Endothelial cell of umbilical vein (primary cell): ENCODE measurements around the gene CDX2.

ENCODE experiments used
- EZH2 ChIP-seq: IDR thresholded peaks from 2 replicates; pipeline ENCODE4 v1.6.1; 2012; ENCODE audit warnings: borderline replicate concordance, low read depth, mild to moderate bottlenecking, moderate library complexity, low read length, inconsistent platforms; ENCODE audit not compliant: severe bottlenecking
- GATA2 ChIP-seq: IDR thresholded peaks from 2 replicates; pipeline ENCODE4 v1.7.0; 2011; ENCODE audit warnings: low read depth, mild to moderate bottlenecking, moderate library complexity, mixed read lengths, low read length; ENCODE audit not compliant: insufficient read length, insufficient read depth
- POLR2A ChIP-seq: IDR thresholded peaks from 2 replicates; pipeline ENCODE4 v1.6.1; 2012; ENCODE audit warnings: low read depth, mild to moderate bottlenecking, control low read depth, low read length
- POLR2AphosphoS5 ChIP-seq: IDR thresholded peaks from 2 replicates; pipeline ENCODE4 v1.6.1; 2012; ENCODE audit warnings: low read depth, mild to moderate bottlenecking, control low read depth, low read length, moderate library complexity; ENCODE audit not compliant: insufficient read depth
- TF ChIP-seq, protein P1 (sequence below): IDR thresholded peaks from 2 replicates; pipeline ENCODE4 v1.6.1; 2011; ENCODE audit not compliant: insufficient read depth, insufficient read length
- TF ChIP-seq, protein P2 (sequence below), 2 donors: IDR thresholded peaks; 1 replicate in 1 of 2; 2 replicates in 1 of 2; pipeline ENCODE4 v1.5.1; 2011; ENCODE audit warnings: low read length in 2 of 2, mild to moderate bottlenecking in 2 of 2, moderate library complexity in 2 of 2, control low read depth in 1 of 2, inconsistent platforms in 1 of 2, low read depth in 1 of 2; ENCODE audit not compliant: insufficient read depth in 1 of 2; ENCODE audit errors: extremely low read depth in 1 of 2

DNA sequence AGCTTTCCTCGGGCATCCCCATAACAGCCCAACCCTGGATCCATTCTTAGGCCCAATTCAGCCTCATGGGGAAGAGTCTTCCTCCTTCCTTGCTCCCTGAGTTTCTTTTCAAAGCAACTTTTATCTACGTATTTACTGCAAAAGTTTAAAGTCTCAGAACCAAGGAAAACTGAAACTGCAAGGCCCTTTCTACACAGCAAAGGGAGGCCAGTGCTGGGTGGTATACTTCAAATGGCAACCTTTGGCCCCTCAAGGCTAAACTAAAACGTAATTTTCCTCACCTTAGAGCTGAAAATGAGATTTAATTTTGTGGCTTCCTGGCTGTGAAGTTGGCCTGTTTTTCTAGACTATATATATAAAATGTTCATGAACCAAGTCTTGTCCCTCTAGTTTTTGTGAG lies 5.6 kb downstream of the CDX2 start:
- no peak for TF ChIP-seq GATA2
- TF ChIP-seq, protein P1, sequence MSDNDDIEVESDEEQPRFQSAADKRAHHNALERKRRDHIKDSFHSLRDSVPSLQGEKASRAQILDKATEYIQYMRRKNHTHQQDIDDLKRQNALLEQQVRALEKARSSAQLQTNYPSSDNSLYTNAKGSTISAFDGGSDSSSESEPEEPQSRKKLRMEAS, result no peak
- TF ChIP-seq POLR2AphosphoS5, result no peak
- TF ChIP-seq, protein P2, sequence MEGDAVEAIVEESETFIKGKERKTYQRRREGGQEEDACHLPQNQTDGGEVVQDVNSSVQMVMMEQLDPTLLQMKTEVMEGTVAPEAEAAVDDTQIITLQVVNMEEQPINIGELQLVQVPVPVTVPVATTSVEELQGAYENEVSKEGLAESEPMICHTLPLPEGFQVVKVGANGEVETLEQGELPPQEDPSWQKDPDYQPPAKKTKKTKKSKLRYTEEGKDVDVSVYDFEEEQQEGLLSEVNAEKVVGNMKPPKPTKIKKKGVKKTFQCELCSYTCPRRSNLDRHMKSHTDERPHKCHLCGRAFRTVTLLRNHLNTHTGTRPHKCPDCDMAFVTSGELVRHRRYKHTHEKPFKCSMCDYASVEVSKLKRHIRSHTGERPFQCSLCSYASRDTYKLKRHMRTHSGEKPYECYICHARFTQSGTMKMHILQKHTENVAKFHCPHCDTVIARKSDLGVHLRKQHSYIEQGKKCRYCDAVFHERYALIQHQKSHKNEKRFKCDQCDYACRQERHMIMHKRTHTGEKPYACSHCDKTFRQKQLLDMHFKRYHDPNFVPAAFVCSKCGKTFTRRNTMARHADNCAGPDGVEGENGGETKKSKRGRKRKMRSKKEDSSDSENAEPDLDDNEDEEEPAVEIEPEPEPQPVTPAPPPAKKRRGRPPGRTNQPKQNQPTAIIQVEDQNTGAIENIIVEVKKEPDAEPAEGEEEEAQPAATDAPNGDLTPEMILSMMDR (IDR thresholded peaks at IDR 0.05; ENCODE audit: extremely low read depth in 1 of 2, insufficient read depth in 1 of 2, low read depth in 1 of 2, low read length in 2 of 2), result no peak
- TF ChIP-seq POLR2A, result no peak
- no peak for TF ChIP-seq EZH2
